Activated CD8-positive, alpha-beta T cell treated with anti-CD3 and anti-CD28 coated beads, Interleukin-2, amount 10 ng/mL, durations not matched to agents 7 days and 5 days (primary cell): Measurements from ENCODE around the gene FADS2. TPM values are rescaled to one million over a fixed set of nuclear protein-coding genes. Genes with fewer than 3 reads are reported as not detected.

Source experiments
- ATAC-seq: fragments of 150-1000 bp; cut with Tn5 transposase; one replicate; pipeline ENCODE4 v1.10.0; 2021; ENCODE audit warnings: moderate library complexity
- CTCF ChIA-PET: fragments of 350-600 bp; sonication (Branson Sonifier 250); formaldehyde crosslinking; loops from one replicate; lab custom pipeline; 2021; ENCODE audit warnings: antibody characterized with exemption; lab: Charles Lee
- POLR2A ChIA-PET: fragments of 350-600 bp; sonication (Branson Sonifier 250); formaldehyde crosslinking; loops from one replicate; lab custom pipeline; 2021; ENCODE audit warnings: antibody characterized with exemption; lab: Charles Lee
- DNase-seq: peaks from one replicate; pipeline ENCODE4 v3.0.0-alpha.2; 2020
- H3K27ac Mint-ChIP-seq: one replicate; pipeline ENCODE4 v1.8.0; 2021; ENCODE audit warnings: mild to moderate bottlenecking, mixed read lengths
- H3K27me3 Mint-ChIP-seq: one replicate; pipeline ENCODE4 v1.8.0; 2021; ENCODE audit warnings: low read depth, mixed read lengths
- H3K36me3 Mint-ChIP-seq: one replicate; pipeline ENCODE4 v1.8.0; 2021; ENCODE audit warnings: low read depth, mixed read lengths
- H3K4me1 Mint-ChIP-seq: one replicate; pipeline ENCODE4 v1.8.0; 2021; ENCODE audit warnings: low read depth, mixed read lengths
- H3K4me3 Mint-ChIP-seq: one replicate; pipeline ENCODE4 v1.8.0; 2021; ENCODE audit warnings: mild to moderate bottlenecking, mixed read lengths
- H3K9me3 Mint-ChIP-seq: one replicate; pipeline ENCODE4 v1.8.0; 2022; ENCODE audit warnings: mixed read lengths; ENCODE audit not compliant: insufficient read depth
- total RNA-seq, 2 experiments: library from RNA; stranded (reverse); gene quantifications; one replicate each; pipeline ENCODE4 v1.2.3, GENCODE V29; 2021

The FADS2 gene
- total RNA-seq, 2 experiments from 2014 or later: 395 to 416 TPM

DNA sequence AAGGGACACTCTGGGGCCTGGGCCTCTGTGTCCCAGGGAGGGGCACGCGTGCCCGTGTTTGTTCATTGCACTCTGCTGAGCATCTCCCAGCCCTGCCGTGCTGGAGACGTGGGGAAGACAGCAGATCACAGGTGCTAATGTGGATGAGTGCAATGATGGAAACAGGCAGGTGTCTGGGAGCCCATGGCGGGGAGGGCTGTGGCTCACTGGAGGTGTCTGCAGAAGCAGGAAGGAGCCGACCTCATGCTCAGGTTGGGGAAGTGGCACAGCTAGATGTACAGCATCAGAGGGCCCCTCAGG, 43.6 kb upstream of the FADS2 start:
- H3K27me3 Mint-ChIP-seq: no peaks in the 10 kb centered on the region
- no peak overlapping the region for H3K27ac Mint-ChIP-seq
- H3K36me3 Mint-ChIP-seq: peaks cover 15% of the 10 kb centered on the region
- CTCF ChIA-PET: interaction anchor here (1.2 kb wide), 1 partner anchor 14 kb away, joined by 3 read pairs; no protein-coding TSS in a partner anchor
- DNase-seq (no peak), ATAC-seq (no peak)
- no peak overlapping the region for H3K4me3 Mint-ChIP-seq
- POLR2A ChIA-PET: no interaction called here
- no peaks in the 10 kb centered on the region for H3K9me3 Mint-ChIP-seq
- peaks cover 3% of the 10 kb centered on the region for H3K4me1 Mint-ChIP-seq

- no peaks in the 10 kb centered on the region for H3K27me3 Mint-ChIP-seq
- peaks cover 26% of the 10 kb centered on the region for H3K36me3 Mint-ChIP-seq
- H3K9me3 Mint-ChIP-seq: no peaks in the 10 kb centered on the region
- peaks cover 14% of the 10 kb centered on the region for H3K4me1 Mint-ChIP-seq
- no peak for DNase-seq
- ChIA-PET CTCF (interaction anchor here (1.2 to 4.5 kb wide), 3 partner anchors 12 to 39 kb away, joined by 3 to 35 read pairs (median 5); no protein-coding TSS in a partner anchor), POLR2A (no interaction called here)
- no peak overlapping the region for H3K27ac Mint-ChIP-seq
- no peak overlapping the region for H3K4me3 Mint-ChIP-seq
- no peak for ATAC-seq
These were observed 42.2 kb upstream of the FADS2 start for GRCh38 chr11:61785837-61786402.

DNA sequence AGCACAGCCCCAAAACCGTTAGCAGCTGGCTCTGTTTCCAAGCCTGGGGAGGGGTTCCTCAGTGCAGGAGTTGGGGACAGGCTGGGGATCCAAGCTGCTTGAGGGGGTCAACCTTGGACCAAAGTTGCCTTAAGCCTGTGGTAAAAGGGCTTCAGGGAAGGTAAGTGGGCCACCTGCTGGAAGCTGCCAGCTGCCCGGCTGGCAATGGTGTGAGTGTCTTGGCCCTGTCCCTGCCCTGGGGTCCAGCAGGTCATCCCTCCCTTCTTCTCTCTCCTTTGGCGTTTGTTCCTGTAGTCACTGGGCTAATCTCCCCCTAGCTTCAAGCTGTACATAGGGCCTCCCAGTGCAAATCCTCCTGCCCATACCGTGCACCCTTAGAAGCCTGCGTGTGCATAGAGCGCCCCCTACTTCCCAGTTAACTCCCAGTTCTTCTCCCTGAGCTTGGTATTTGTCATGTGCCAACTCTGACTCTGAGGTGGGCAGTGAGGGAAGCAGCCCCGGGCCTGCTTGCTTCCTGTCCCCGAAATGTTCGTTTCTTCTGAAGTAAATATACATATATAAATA, 40.1 kb upstream of the FADS2 start:
- ATAC-seq (no peak), DNase-seq (peak; percentile 49)
- H3K36me3 Mint-ChIP-seq: peaks cover 27% of the 10 kb centered on the region
- ChIA-PET CTCF (interaction anchor here (0.6 to 4.5 kb wide), 10 partner anchors 8 to 83 kb away, joined by 3 to 35 read pairs (median 3); no protein-coding TSS in a partner anchor), POLR2A (interaction anchor here (1.0 to 1.1 kb wide), 2 partner anchors 9 to 28 kb away, joined by 4 read pairs; no protein-coding TSS in a partner anchor)
- no peak overlapping the region for H3K27ac Mint-ChIP-seq
- no peak overlapping the region for H3K4me3 Mint-ChIP-seq
- peaks cover 20% of the 10 kb centered on the region for H3K4me1 Mint-ChIP-seq
- no peaks in the 10 kb centered on the region for H3K27me3 Mint-ChIP-seq
- no peaks in the 10 kb centered on the region for H3K9me3 Mint-ChIP-seq

GRCh38 chr11:61791737-61792309, 36.3 kb upstream of the FADS2 start:
- Mint-ChIP-seq H3K27me3 (no peaks in the 10 kb centered on the region), H3K36me3 (peaks cover 51% of the 10 kb centered on the region), H3K4me3 (peak overlapping the region; percentile 86), H3K9me3 (no peaks in the 10 kb centered on the region), H3K4me1 (peaks cover 48% of the 10 kb centered on the region), H3K27ac (peak overlapping the region; percentile 100)
- ATAC-seq (peak; percentile 21), DNase-seq (peak; percentile 64)
- POLR2A ChIA-PET: interaction anchor here (0.6 to 4.1 kb wide), 10 partner anchors 9 to 176 kb away, joined by 3 to 39 read pairs (median 6); partner anchors contain the start of gene FADS2
- CTCF ChIA-PET: interaction anchor here (0.7 to 2.9 kb wide), 13 partner anchors 12 to 316 kb away, joined by 3 to 18 read pairs (median 8); partner anchors contain the start of gene FADS2

DNA sequence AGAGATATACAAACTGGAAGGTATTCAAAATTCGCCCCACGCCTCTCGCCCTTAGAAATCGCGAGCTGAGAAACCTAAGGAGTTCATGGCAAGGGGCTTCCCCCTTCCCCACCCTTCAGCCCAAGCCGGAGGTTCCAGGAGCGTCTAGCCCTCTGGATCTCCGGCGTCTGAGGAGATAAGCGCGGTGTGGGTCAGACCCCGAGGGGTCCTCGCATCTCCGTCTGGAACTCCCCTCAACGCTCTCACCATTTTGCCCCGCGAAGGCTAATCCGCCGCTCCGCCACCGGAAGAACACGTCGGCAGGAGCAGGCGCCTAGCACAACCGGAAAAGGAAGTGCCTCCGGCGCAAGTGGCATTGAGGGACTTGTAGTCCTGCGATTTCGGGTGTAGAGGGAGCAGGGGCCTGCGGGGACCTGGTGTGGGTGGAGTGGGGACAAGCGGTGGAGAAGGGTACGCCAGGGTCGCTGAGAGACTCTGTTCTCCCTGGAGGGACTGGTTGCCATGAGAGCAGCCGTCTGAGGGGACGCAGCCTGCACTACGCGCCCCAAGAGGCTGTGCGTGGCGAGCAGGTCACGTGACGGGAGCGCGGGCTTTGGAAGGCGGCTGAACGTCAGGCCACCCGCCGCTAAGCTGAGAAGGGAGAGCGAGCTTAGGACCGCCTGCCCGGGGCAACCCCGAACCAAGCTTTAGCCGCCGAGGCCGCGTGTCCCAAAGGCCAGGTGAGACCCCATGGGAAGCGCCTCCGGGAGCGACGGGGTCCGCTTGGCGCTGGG, 35.6 kb upstream of the FADS2 start, which contains the start of the genes FEN1 and TMEM258:
FEN1 (plus strand) TSS at position 602 of the 773 bp plus-strand sequence. CDS start 2,451 bp downstream, outside the sequence.
TMEM258 (minus strand) TSS at position 290 of the 773 bp plus-strand sequence; CDS start at position 249, 41 bp downstream.
- Mint-ChIP-seq H3K4me1 (peaks cover 54% of the 10 kb centered on the region), H3K4me3 (peak within 1 kb of the TSS; percentile 86), H3K27me3 (no peaks in the 10 kb centered on the region), H3K27ac (peak within 1 kb of the TSS; percentile 100), H3K9me3 (no peaks in the 10 kb centered on the region), H3K36me3 (peaks cover 55% of the 10 kb centered on the region)
- CTCF ChIA-PET: interaction anchor here (0.7 to 2.9 kb wide), 13 partner anchors 13 to 315 kb away, joined by 3 to 18 read pairs (median 8); partner anchors contain the start of gene FADS2
- DNase-seq: peak; percentile 92
- POLR2A ChIA-PET: interaction anchor here (0.6 to 4.1 kb wide), 19 partner anchors 9 to 331 kb away, joined by 3 to 39 read pairs (median 4); partner anchors contain the start of genes FADS2 and INCENP
- ATAC-seq: peak; percentile 93

- no peaks in the 10 kb centered on the region for H3K27me3 Mint-ChIP-seq
These were observed 34.8 kb upstream of the FADS2 start for GRCh38 chr11:61793083-61793828.

GRCh38 chr11:61793829-61794204, 34.3 kb upstream of the FADS2 start:
- ATAC-seq: no peak
- ChIA-PET POLR2A (interaction anchor here (1.4 to 4.1 kb wide), 5 partner anchors 8 to 35 kb away, joined by 5 to 39 read pairs (median 15); partner anchors contain the start of gene FADS2), CTCF (interaction anchor here (0.7 to 2.9 kb wide), 6 partner anchors 21 to 314 kb away, joined by 3 to 18 read pairs (median 10); no protein-coding TSS in a partner anchor)
- H3K4me1 Mint-ChIP-seq: peaks cover 62% of the 10 kb centered on the region
- no peaks in the 10 kb centered on the region for H3K27me3 Mint-ChIP-seq
- H3K9me3 Mint-ChIP-seq: no peaks in the 10 kb centered on the region
- peak overlapping the region; percentile 86 for H3K4me3 Mint-ChIP-seq
- H3K36me3 Mint-ChIP-seq: peaks cover 65% of the 10 kb centered on the region
- no peak for DNase-seq
- peak overlapping the region; percentile 100 for H3K27ac Mint-ChIP-seq

More at GRCh38 chr11:61793083-61793828, 34.8 kb upstream of the FADS2 start:
- ChIA-PET POLR2A (interaction anchor here (0.7 to 4.1 kb wide), 15 partner anchors 8 to 330 kb away, joined by 3 to 39 read pairs (median 5); partner anchors contain the start of genes FADS2 and INCENP), CTCF (interaction anchor here (0.8 to 2.9 kb wide), 7 partner anchors 22 to 314 kb away, joined by 3 to 18 read pairs (median 9); partner anchors contain the start of gene FADS2)
- H3K4me1 Mint-ChIP-seq: peaks cover 59% of the 10 kb centered on the region
- peaks cover 61% of the 10 kb centered on the region for H3K36me3 Mint-ChIP-seq
- H3K9me3 Mint-ChIP-seq: no peaks in the 10 kb centered on the region
- H3K4me3 Mint-ChIP-seq: peak overlapping the region; percentile 86
- DNase-seq (no peak), ATAC-seq (peak; percentile 39)
- H3K27ac Mint-ChIP-seq: peak overlapping the region; percentile 100

DNA sequence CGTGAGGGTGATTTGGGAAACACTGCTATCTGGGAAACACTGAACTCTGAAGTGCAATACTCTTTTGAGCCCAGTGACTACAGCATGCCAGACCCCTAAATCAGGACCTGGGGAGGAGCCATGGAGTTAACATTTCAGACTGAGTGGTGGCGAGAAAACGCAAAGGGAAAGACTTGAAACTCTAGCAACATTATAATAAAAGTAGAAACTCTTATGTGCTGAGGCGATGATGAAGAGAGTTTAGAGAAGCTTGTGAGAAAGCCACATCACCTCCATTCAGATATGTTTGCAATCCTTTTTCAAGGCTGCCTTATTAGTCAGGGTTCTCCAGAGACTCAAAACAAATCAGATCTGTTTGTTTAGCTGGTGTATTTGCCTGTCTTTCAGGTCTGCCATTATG, 33.5 kb upstream of the FADS2 start:
- Mint-ChIP-seq H3K4me1 (peaks cover 61% of the 10 kb centered on the region), H3K27ac (peak overlapping the region; percentile 16), H3K4me3 (peak overlapping the region; percentile 48), H3K9me3 (no peaks in the 10 kb centered on the region), H3K27me3 (no peaks in the 10 kb centered on the region), H3K36me3 (peaks cover 66% of the 10 kb centered on the region)
- ATAC-seq: no peak
- POLR2A ChIA-PET: interaction anchor here (0.7 to 4.1 kb wide), 4 partner anchors 20 to 50 kb away, joined by 3 to 37 read pairs (median 8); partner anchors contain the start of genes FADS1 and FADS2
- DNase-seq: no peak
- CTCF ChIA-PET: interaction anchor here (0.8 to 4.2 kb wide), 4 partner anchors 12 to 313 kb away, joined by 3 to 43 read pairs (median 6); no protein-coding TSS in a partner anchor

DNA sequence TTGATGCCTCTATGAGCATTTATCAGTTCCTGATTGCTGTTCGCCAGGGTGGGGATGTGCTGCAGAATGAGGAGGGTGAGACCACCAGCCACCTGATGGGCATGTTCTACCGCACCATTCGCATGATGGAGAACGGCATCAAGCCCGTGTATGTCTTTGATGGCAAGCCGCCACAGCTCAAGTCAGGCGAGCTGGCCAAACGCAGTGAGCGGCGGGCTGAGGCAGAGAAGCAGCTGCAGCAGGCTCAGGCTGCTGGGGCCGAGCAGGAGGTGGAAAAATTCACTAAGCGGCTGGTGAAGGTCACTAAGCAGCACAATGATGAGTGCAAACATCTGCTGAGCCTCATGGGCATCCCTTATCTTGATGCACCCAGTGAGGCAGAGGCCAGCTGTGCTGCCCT, 32.6 kb upstream of the FADS2 start:
- DNase-seq (no peak), ATAC-seq (no peak)
- Mint-ChIP-seq H3K4me3 (peak overlapping the region; percentile 31), H3K27me3 (no peaks in the 10 kb centered on the region), H3K27ac (no peak overlapping the region), H3K4me1 (peaks cover 61% of the 10 kb centered on the region), H3K9me3 (no peaks in the 10 kb centered on the region), H3K36me3 (peaks cover 63% of the 10 kb centered on the region)
- CTCF ChIA-PET: interaction anchor here (1.0 to 5.4 kb wide), 10 partner anchors 11 to 312 kb away, joined by 3 to 129 read pairs (median 44); partner anchors contain the start of genes FADS1 and FADS2
- POLR2A ChIA-PET: interaction anchor here (0.8 to 4.1 kb wide), 3 partner anchors 19 to 33 kb away, joined by 3 to 37 read pairs (median 14); partner anchors contain the start of genes FADS1 and FADS2
